Measurements from ENCODE around the gene LRRC8B. TPM values are rescaled to one million over a fixed set of nuclear protein-coding genes. Genes with fewer than 3 reads are reported as not detected.

Gene LRRC8B
- total and polyA plus RNA-seq, 2 of the 13 experiments (the other 11 are each of a cell fraction or from before 2014, with no cell fraction given), result 4.9 to 7.6 TPM

DNA sequence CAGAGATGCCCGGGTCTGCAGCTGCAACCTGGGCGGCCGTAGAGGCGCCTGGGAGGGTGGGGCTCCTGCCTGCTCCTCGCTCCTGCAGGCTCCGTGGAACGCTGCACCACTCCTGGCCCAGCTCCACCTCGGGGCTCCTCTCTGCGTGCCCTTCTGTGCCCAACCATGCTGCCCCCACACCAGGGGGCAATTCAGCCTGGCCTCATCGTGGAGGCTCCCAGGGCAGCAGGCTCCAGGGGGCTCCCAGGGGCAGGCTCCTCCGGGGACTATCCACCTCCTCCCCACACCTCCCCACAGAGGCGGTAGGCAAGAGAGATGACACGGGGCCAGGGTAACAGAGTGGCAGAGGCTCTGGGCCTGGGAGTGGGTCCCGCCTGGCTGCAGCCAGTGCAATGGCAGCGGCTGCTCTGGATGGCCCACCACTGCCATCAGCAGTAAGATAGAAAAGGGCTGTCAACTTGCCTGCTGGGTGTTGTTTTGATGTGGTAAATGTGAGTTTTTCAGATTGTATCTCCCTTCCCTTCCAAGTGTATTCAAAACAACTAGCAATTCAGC is 85.9 kb downstream of the LRRC8B start (continued):
- peak; percentile 36; the same call in 1 of the 2 replicates for TF ChIP-seq ZFX (CRISPR knock-in tag; IDR thresholded peaks at IDR 0.05; ENCODE audit: low read depth)
- TF ChIP-seq MEF2D (CRISPR knock-in tag; IDR thresholded peaks at IDR 0.05), result no peak
- TF ChIP-seq ZNF768 (CRISPR knock-in tag; IDR thresholded peaks at IDR 0.05), result no peak
- no peak for TF ChIP-seq SIX1 (CRISPR knock-in tag; IDR thresholded peaks at IDR 0.05; ENCODE audit: borderline replicate concordance)
- TF ChIP-seq HHEX (CRISPR knock-in tag; IDR thresholded peaks at IDR 0.05), result no peak
- no peak for TF ChIP-seq CHD2 (IDR thresholded peaks at IDR 0.05; ENCODE audit: low read depth, low read length)
- no peak for TF ChIP-seq KMT2B (CRISPR knock-in tag; IDR thresholded peaks at IDR 0.05)
- no peak for TF ChIP-seq ZMYM2 (CRISPR knock-in tag; IDR thresholded peaks at IDR 0.05)
- no peak for TF ChIP-seq ZNF468 (CRISPR knock-in tag; IDR thresholded peaks at IDR 0.05)
- peak; percentile 32; the same call in 1 of the 2 replicates for TF ChIP-seq ARID4A (CRISPR knock-in tag; IDR thresholded peaks at IDR 0.05; ENCODE audit: borderline replicate concordance)
- no peak for TF ChIP-seq TAF1 (CRISPR knock-in tag; IDR thresholded peaks at IDR 0.05)
- TF ChIP-seq SALL2 (CRISPR knock-in tag; IDR thresholded peaks at IDR 0.05), result no peak
- no peak for TF ChIP-seq ZNF850 (CRISPR knock-in tag; conservative IDR thresholded peaks at IDR 0.05)
- TF ChIP-seq, protein P1, sequence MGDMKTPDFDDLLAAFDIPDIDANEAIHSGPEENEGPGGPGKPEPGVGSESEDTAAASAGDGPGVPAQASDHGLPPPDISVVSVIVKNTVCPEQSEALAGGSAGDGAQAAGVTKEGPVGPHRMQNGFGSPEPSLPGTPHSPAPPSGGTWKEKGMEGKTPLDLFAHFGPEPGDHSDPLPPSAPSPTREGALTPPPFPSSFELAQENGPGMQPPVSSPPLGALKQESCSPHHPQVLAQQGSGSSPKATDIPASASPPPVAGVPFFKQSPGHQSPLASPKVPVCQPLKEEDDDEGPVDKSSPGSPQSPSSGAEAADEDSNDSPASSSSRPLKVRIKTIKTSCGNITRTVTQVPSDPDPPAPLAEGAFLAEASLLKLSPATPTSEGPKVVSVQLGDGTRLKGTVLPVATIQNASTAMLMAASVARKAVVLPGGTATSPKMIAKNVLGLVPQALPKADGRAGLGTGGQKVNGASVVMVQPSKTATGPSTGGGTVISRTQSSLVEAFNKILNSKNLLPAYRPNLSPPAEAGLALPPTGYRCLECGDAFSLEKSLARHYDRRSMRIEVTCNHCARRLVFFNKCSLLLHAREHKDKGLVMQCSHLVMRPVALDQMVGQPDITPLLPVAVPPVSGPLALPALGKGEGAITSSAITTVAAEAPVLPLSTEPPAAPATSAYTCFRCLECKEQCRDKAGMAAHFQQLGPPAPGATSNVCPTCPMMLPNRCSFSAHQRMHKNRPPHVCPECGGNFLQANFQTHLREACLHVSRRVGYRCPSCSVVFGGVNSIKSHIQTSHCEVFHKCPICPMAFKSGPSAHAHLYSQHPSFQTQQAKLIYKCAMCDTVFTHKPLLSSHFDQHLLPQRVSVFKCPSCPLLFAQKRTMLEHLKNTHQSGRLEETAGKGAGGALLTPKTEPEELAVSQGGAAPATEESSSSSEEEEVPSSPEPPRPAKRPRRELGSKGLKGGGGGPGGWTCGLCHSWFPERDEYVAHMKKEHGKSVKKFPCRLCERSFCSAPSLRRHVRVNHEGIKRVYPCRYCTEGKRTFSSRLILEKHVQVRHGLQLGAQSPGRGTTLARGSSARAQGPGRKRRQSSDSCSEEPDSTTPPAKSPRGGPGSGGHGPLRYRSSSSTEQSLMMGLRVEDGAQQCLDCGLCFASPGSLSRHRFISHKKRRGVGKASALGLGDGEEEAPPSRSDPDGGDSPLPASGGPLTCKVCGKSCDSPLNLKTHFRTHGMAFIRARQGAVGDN (CRISPR knock-in tag; IDR thresholded peaks at IDR 0.05), result peak; percentile 55; the same call in 1 of the 2 replicates
- no peak for TF ChIP-seq TP53 (CRISPR knock-in tag; conservative IDR thresholded peaks at IDR 0.05)
- no peak for TF ChIP-seq SOX5 (CRISPR knock-in tag; IDR thresholded peaks at IDR 0.05; ENCODE audit: borderline replicate concordance)
- TF ChIP-seq TAF15 (IDR thresholded peaks at IDR 0.05; ENCODE audit: low read depth, low read length, poor library complexity, severe bottlenecking), result no peak
- no peak for TF ChIP-seq ZKSCAN5 (CRISPR knock-in tag; IDR thresholded peaks at IDR 0.05)
- TF ChIP-seq, protein P2, sequence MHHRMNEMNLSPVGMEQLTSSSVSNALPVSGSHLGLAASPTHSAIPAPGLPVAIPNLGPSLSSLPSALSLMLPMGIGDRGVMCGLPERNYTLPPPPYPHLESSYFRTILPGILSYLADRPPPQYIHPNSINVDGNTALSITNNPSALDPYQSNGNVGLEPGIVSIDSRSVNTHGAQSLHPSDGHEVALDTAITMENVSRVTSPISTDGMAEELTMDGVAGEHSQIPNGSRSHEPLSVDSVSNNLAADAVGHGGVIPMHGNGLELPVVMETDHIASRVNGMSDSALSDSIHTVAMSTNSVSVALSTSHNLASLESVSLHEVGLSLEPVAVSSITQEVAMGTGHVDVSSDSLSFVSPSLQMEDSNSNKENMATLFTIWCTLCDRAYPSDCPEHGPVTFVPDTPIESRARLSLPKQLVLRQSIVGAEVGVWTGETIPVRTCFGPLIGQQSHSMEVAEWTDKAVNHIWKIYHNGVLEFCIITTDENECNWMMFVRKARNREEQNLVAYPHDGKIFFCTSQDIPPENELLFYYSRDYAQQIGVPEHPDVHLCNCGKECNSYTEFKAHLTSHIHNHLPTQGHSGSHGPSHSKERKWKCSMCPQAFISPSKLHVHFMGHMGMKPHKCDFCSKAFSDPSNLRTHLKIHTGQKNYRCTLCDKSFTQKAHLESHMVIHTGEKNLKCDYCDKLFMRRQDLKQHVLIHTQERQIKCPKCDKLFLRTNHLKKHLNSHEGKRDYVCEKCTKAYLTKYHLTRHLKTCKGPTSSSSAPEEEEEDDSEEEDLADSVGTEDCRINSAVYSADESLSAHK (CRISPR knock-in tag; IDR thresholded peaks at IDR 0.05; ENCODE audit: borderline replicate concordance), result no peak
- no peak for TF ChIP-seq SCMH1 (CRISPR knock-in tag; IDR thresholded peaks at IDR 0.05; ENCODE audit: borderline replicate concordance)
